ENCODE results near the gene RPTOR. TPM values are rescaled to one million over a fixed set of nuclear protein-coding genes. Genes with fewer than 3 reads are reported as not detected.

RPTOR gene
- total and polyA plus RNA-seq, 12 donors, result 7.9 to 30.3 (median 25.6) TPM

DNA sequence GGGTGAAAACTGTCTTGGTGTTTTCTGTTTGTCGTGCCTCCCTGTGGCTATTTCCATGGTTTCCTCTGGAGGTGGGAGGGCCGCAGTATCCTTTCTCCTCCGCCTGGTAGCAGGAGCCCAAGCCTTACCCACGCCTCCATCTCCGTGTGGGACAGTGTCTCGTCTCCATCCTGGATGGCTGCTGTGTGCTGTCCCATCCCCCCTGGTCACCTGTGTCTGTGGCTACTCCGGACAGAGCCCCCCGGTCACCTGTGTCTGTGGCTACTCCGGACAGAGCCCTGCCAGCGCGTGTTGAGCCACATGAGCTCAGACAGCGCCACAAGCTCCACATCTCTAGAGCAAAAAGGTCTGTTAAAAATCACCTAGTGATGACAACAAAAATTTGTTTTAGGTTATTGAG, 248.8 kb downstream of the RPTOR start:
- Histone ChIP-seq H3K27ac (no peak overlapping the region), H3K4me3 (no peak overlapping the region), H3K36me3 (peaks cover 0 to 4% (median 0%) of the 10 kb centered on the region in 9 donors), H3K27me3 (no peaks in the 10 kb centered on the region), H3K4me1 (peaks cover 7 to 48% (median 33%) of the 10 kb centered on the region in 9 donors), H3K9me3 (no peaks in the 10 kb centered on the region)
- 93 to 99% methylated on average over 12 of the region's 12 CpGs for WGBS, 2 donors
- TF ChIP-seq, protein P1, sequence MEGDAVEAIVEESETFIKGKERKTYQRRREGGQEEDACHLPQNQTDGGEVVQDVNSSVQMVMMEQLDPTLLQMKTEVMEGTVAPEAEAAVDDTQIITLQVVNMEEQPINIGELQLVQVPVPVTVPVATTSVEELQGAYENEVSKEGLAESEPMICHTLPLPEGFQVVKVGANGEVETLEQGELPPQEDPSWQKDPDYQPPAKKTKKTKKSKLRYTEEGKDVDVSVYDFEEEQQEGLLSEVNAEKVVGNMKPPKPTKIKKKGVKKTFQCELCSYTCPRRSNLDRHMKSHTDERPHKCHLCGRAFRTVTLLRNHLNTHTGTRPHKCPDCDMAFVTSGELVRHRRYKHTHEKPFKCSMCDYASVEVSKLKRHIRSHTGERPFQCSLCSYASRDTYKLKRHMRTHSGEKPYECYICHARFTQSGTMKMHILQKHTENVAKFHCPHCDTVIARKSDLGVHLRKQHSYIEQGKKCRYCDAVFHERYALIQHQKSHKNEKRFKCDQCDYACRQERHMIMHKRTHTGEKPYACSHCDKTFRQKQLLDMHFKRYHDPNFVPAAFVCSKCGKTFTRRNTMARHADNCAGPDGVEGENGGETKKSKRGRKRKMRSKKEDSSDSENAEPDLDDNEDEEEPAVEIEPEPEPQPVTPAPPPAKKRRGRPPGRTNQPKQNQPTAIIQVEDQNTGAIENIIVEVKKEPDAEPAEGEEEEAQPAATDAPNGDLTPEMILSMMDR (IDR thresholded peaks at IDR 0.05), result no peak
- ATAC-seq (no peak), DNase-seq (no peak)
- intact Hi-C loops (cut with DNase I), result no loop called here

DNA sequence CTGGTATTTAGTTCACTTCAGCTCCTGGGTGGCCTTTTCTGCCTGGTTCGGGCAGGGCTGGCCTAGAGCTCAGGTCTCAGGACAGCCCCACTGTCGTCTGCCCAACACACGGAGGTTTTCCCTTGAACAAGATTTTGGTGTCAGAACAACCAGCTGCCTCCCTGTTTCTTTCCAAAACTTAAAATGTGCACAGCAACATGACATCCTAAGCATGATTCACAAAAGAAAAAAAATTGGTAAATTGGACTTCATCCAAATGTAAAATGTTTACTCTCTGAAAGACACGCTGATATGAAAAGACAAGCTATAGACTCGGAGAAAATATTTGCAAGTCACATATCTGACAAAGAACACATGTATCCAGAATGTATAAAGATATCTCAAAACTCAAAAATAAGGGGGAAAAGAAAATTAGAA, 249.2 kb downstream of the RPTOR start:
- intact Hi-C loops (cut with DNase I), result no loop called here
- Histone ChIP-seq H3K4me3 (no peak overlapping the region), H3K27ac (no peak overlapping the region), H3K4me1 (peaks cover 7 to 43% (median 29%) of the 10 kb centered on the region in 9 donors), H3K9me3 (no peaks in the 10 kb centered on the region), H3K27me3 (no peaks in the 10 kb centered on the region), H3K36me3 (peaks cover 0 to 7% (median 0%) of the 10 kb centered on the region in 9 donors)
- DNase-seq (no peak), ATAC-seq (no peak)
- WGBS, 2 donors, result 77 to 81% methylated on average over 5 of the region's 5 CpGs
- TF ChIP-seq, protein P1 (IDR thresholded peaks at IDR 0.05), result no peak

DNA sequence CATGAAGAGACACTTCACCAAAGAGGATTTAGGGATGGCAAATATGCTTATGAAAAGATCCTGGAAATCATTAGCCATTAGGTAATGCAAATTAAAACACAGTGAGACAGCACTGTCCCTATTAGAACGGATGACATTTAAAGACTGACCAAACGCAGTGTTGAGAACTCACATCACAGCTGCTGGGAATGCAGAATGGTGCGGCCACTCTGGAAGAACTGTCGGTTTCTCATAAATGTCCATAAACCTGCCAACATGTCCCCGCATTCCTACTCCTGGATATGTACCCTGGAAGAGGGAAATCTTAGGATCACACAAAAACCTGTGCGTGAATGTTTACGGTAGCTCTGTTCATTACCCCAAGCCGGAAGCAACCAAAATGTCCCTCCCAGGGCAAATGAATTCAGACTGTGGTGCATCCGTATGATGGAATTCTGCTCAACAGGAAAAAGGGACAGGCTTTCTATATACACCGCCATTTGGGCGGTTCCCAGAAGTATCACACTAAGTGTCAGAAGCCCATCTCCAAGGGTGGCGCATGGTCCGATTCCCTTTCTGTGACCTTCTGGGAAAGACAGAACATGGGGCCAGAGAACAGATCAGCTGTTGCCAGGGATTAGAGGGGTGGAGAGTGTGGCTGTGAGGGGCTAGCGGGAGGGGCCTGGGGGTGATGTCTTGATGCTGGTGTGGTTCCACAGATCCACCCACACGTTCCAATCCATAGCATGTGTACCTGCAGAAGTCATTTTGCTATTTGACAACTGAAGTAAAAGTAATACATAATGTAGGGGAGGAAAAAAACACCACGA, 249.8 kb downstream of the RPTOR start:
- TF ChIP-seq, protein P1 (IDR thresholded peaks at IDR 0.05), result no peak
- H3K27ac ChIP-seq, result no peak overlapping the region
- H3K4me3 ChIP-seq, result no peak overlapping the region
- no peak for DNase-seq
- H3K36me3 ChIP-seq, result peaks cover 0 to 8% (median 0%) of the 10 kb centered on the region in 9 donors
- no peaks in the 10 kb centered on the region for H3K9me3 ChIP-seq
- WGBS, 2 donors, result 92 to 93% methylated on average over 16 of the region's 16 CpGs
- intact Hi-C loops (cut with DNase I), result no loop called here
- no peaks in the 10 kb centered on the region for H3K27me3 ChIP-seq
- H3K4me1 ChIP-seq, result peaks cover 7 to 37% (median 23%) of the 10 kb centered on the region in 9 donors
- no peak for ATAC-seq

- intact Hi-C loops (cut with DNase I), result no loop called here
- Histone ChIP-seq H3K4me1 (peaks cover 5 to 30% (median 20%) of the 10 kb centered on the region in 9 donors), H3K4me3 (no peak overlapping the region), H3K27me3 (no peaks in the 10 kb centered on the region), H3K9me3 (no peaks in the 10 kb centered on the region), H3K36me3 (peaks cover 0 to 12% (median 0%) of the 10 kb centered on the region in 9 donors), H3K27ac (no peak overlapping the region)
- 81 to 85% methylated on average over 12 of the region's 12 CpGs for WGBS, 2 donors
- ATAC-seq, result no peak
- DNase-seq, result no peak
- TF ChIP-seq, protein P1 (IDR thresholded peaks at IDR 0.05), result no peak
These were observed 250.5 kb downstream of the RPTOR start for GRCh38 chr17:80795090-80795580.
